H1 (cell line): ENCODE measurements around the gene CLEC16A. TPM values are rescaled to one million over a fixed set of nuclear protein-coding genes. Genes with fewer than 3 reads are reported as not detected.

Experiments used
- CTCF ChIA-PET: fragments of 300-600 bp; sonication (Branson Sonifier 250); formaldehyde crosslinking; loops from one replicate; lab custom pipeline; 2021; ENCODE audit not compliant: partially characterized antibody; lab: Charles Lee
- POLR2A ChIA-PET: fragments of 300-600 bp; sonication (Branson Sonifier 250); formaldehyde crosslinking; loops from one replicate; lab custom pipeline; 2021; ENCODE audit warnings: inconsistent platforms; ENCODE audit not compliant: partially characterized antibody; lab: Charles Lee
- DNase-seq, 2 experiments: peaks; one replicate each; pipeline versions ENCODE4 v3.0.0 to v3.0.0-alpha.2; 2010 to 2022; ENCODE audit warnings: low spot score in 2 of 2, low read depth in 1 of 2, mixed read lengths in 1 of 2
- FAIRE-seq: peaks from 2 replicates; lab custom pipeline; 2011; peaks lifted over from hg19 to GRCh38; lab: Jason Lieb, UNC
- H2AFZ ChIP-seq: 2 replicates; pipeline ENCODE4 v1.8.1; 2012; ENCODE audit warnings: low read length, inconsistent platforms
- H2AK5ac ChIP-seq: 2 replicates; pipeline ENCODE4 v1.6.1; 2013; ENCODE audit warnings: low read depth, low read length
- H2BK120ac ChIP-seq: replicated peaks from 2 replicates; pipeline ENCODE3; 2013; ENCODE audit warnings: low read depth, low read length, inconsistent platforms
- H2BK12ac ChIP-seq: 2 replicates; pipeline ENCODE4 v1.6.1; 2013; ENCODE audit warnings: low read depth, low read length
- H2BK15ac ChIP-seq: 2 replicates; pipeline ENCODE4 v1.6.1; 2013; ENCODE audit warnings: low read length
- H2BK20ac ChIP-seq: 2 replicates; pipeline ENCODE4 v1.6.1; 2013; ENCODE audit warnings: low read length
- H2BK5ac ChIP-seq: 2 replicates; pipeline ENCODE4 v1.6.1; 2013; ENCODE audit warnings: low read depth, low read length
- H3K14ac ChIP-seq: 2 replicates; pipeline ENCODE4 v1.6.1; 2013; ENCODE audit warnings: inconsistent platforms; ENCODE audit not compliant: insufficient read length
- H3K18ac ChIP-seq: 2 replicates; pipeline ENCODE4 v1.6.1; 2013; ENCODE audit warnings: low read length; ENCODE audit errors: extremely low read depth
- H3K23ac ChIP-seq: 2 replicates; pipeline ENCODE4 v1.6.1; 2013; ENCODE audit warnings: inconsistent platforms; ENCODE audit not compliant: insufficient read length
- H3K23me2 ChIP-seq: 2 replicates; pipeline ENCODE4 v1.6.1; 2013; ENCODE audit warnings: low read depth, low read length
- H3K27ac ChIP-seq: 2 replicates; pipeline ENCODE4 v1.6.1; 2011; ENCODE audit warnings: low read depth, low read length, inconsistent platforms
- H3K27me3 ChIP-seq, 4 experiments: replicated peaks in 1 of 4; 1 replicate in 1 of 4; 2 replicates in 3 of 4; pipeline versions ENCODE4 v1.6.1 to v1.8.1; 2011 to 2013; ENCODE audit warnings: low read length in 3 of 4, mild to moderate bottlenecking in 3 of 4, inconsistent platforms in 2 of 4, mixed read lengths in 2 of 4, moderate library complexity in 1 of 4; ENCODE audit not compliant: control insufficient read depth in 3 of 4, insufficient read depth in 3 of 4; ENCODE audit errors: extremely low read depth in 1 of 4
- H3K36me3 ChIP-seq, 4 experiments: 2 replicates each; pipeline versions ENCODE4 v1.6.1 to v1.8.1; 2011 to 2013; ENCODE audit warnings: mild to moderate bottlenecking in 4 of 4, low read length in 3 of 4, moderate library complexity in 2 of 4, control low read depth in 1 of 4, inconsistent platforms in 1 of 4; ENCODE audit not compliant: insufficient read depth in 4 of 4, control insufficient read depth in 2 of 4
- H3K4ac ChIP-seq: replicated peaks from 2 replicates; pipeline ENCODE3; 2013; ENCODE audit warnings: low read length, low read depth, mixed read lengths, inconsistent platforms; ENCODE audit not compliant: insufficient read length
- H3K4me1 ChIP-seq, 4 experiments: replicated peaks in 1 of 4; 1 replicate in 1 of 4; 2 replicates in 3 of 4; pipeline versions ENCODE4 v1.6.1 to v1.8.1; 2011 to 2013; ENCODE audit warnings: low read length in 3 of 4, inconsistent platforms in 2 of 4, mixed read lengths in 1 of 4; ENCODE audit not compliant: insufficient read depth in 4 of 4, control insufficient read depth in 3 of 4
- H3K4me2 ChIP-seq, 2 experiments: 2 replicates each; pipeline versions ENCODE4 v1.6.1 to v1.8.1; 2011 to 2013; ENCODE audit warnings: low read depth in 2 of 2, low read length in 2 of 2, control low read depth in 1 of 2, inconsistent platforms in 1 of 2, mild to moderate bottlenecking in 1 of 2; ENCODE audit not compliant: insufficient read depth in 1 of 2
- H3K4me3 ChIP-seq, 4 experiments: fragments of 200-600, 300-600 bp in 1 of 4; sonication (generic), shearing (Covaris generic), sonication (Bioruptor Twin) in 1 of 4; 2 replicates each; pipeline versions ENCODE4 v1.5.1 to v1.8.1; 2011 to 2016; ENCODE audit warnings: low read length in 4 of 4, low read depth in 3 of 4, control low read depth in 2 of 4, inconsistent platforms in 2 of 4, mild to moderate bottlenecking in 2 of 4, mixed read lengths in 1 of 4, moderate library complexity in 1 of 4; ENCODE audit not compliant: insufficient read depth in 2 of 4; ENCODE audit errors: extremely low read depth in 1 of 4
- H3K56ac ChIP-seq: replicated peaks from 2 replicates; pipeline ENCODE3; 2013; ENCODE audit warnings: low read depth, mild to moderate bottlenecking, mixed read lengths, low read length, inconsistent platforms; ENCODE audit not compliant: insufficient read length
- H3K79me1 ChIP-seq: 2 replicates; pipeline ENCODE4 v1.6.1; 2013; ENCODE audit warnings: low read depth, low read length, control low read depth
- H3K79me2 ChIP-seq, 2 experiments: 2 replicates each; pipeline versions ENCODE4 v1.6.1 to v1.8.1; 2012 to 2013; ENCODE audit warnings: low read length in 2 of 2, mild to moderate bottlenecking in 2 of 2, inconsistent platforms in 1 of 2; ENCODE audit not compliant: insufficient read depth in 2 of 2, control insufficient read depth in 1 of 2
- H3K9ac ChIP-seq, 4 experiments: replicated peaks in 1 of 4; 1 replicate in 1 of 4; 2 replicates in 3 of 4; pipeline versions ENCODE4 v1.6.1 to v1.8.1; 2011 to 2013; ENCODE audit warnings: low read depth in 3 of 4, low read length in 3 of 4, control low read depth in 2 of 4, mild to moderate bottlenecking in 2 of 4, moderate library complexity in 2 of 4, inconsistent platforms in 1 of 4; ENCODE audit errors: extremely low read depth in 1 of 4
- H3K9me3 ChIP-seq, 2 experiments: 2 replicates each; pipeline versions ENCODE4 v1.6.1 to v1.8.1; 2012 to 2013; ENCODE audit warnings: mild to moderate bottlenecking in 2 of 2, moderate library complexity in 2 of 2, control low read depth in 1 of 2, inconsistent platforms in 1 of 2, low read depth in 1 of 2, low read length in 1 of 2, mixed read lengths in 1 of 2; ENCODE audit not compliant: insufficient read depth in 2 of 2
- H4K20me1 ChIP-seq, 2 experiments: replicated peaks in 1 of 2; 2 replicates each; pipeline versions ENCODE3 to v1.8.1; 2011 to 2013; ENCODE audit warnings: inconsistent platforms in 2 of 2, low read length in 2 of 2, mild to moderate bottlenecking in 1 of 2; ENCODE audit not compliant: insufficient read depth in 2 of 2, control insufficient read depth in 1 of 2
- H4K5ac ChIP-seq: 2 replicates; pipeline ENCODE4 v1.6.1; 2013; ENCODE audit warnings: low read length, low read depth, mixed read lengths, inconsistent platforms; ENCODE audit not compliant: insufficient read length
- H4K8ac ChIP-seq: 2 replicates; pipeline ENCODE4 v1.8.0; 2013; ENCODE audit warnings: mild to moderate bottlenecking, moderate library complexity, low read length, inconsistent platforms; ENCODE audit not compliant: insufficient read depth; ENCODE audit errors: extremely low read depth
- H4K91ac ChIP-seq: replicated peaks from 2 replicates; pipeline ENCODE3; 2013; ENCODE audit warnings: low read length, mixed read lengths, inconsistent platforms; ENCODE audit not compliant: insufficient read length
- ASH2L ChIP-seq: fragments of 200-600, 300-600 bp; sonication (generic); IDR thresholded peaks from one replicate; pipeline ENCODE4 v1.7.1; 2017; ENCODE audit warnings: low read length
- CHD2 ChIP-seq: IDR thresholded peaks from 2 replicates; pipeline ENCODE4 v1.6.1; 2012; ENCODE audit warnings: low read length, improper control_type of control experiment
- CTCF ChIP-seq, 3 experiments: IDR thresholded peaks; 1 replicate in 2 of 3; 2 replicates in 1 of 3; pipeline versions ENCODE4 v1.5.1 to v1.6.1; 2011; ENCODE audit warnings: low read length in 3 of 3, mild to moderate bottlenecking in 3 of 3, inconsistent platforms in 2 of 3, low read depth in 1 of 3, moderate library complexity in 1 of 3; ENCODE audit not compliant: insufficient read depth in 1 of 3; ENCODE audit errors: control extremely low read depth in 1 of 3
- GABPA ChIP-seq: IDR thresholded peaks from 2 replicates; pipeline ENCODE4 v1.6.1; 2011; ENCODE audit warnings: mild to moderate bottlenecking, low read length, moderate library complexity, borderline replicate concordance; ENCODE audit not compliant: insufficient read depth
- KDM1A ChIP-seq: fragments of 200-600, 300-600 bp; sonication (generic); IDR thresholded peaks from 2 replicates; pipeline ENCODE4 v1.7.1; 2016; ENCODE audit warnings: mild to moderate bottlenecking, low read length, borderline replicate concordance
- MAFK ChIP-seq: IDR thresholded peaks from 2 replicates; pipeline ENCODE4 v1.6.1; 2012; ENCODE audit warnings: low read depth, mild to moderate bottlenecking, improper control_type of control experiment, low read length
- TAF7 ChIP-seq: optimal IDR thresholded peaks from 2 replicates; pipeline ENCODE3; 2011; ENCODE audit warnings: low read depth, mild to moderate bottlenecking, inconsistent platforms, low read length, moderate library complexity, borderline replicate concordance
- polyA plus RNA-seq, 7 experiments: library from polyadenylated mRNA; depleted of rRNA in 3 of 7; stranded (reverse) in 5 of 7; unstranded in 2 of 7; fragments of >200 nt in 5 of 7; fragments of 200-250 nt in 2 of 7; gene quantifications; 1 replicate in 5 of 7; 2 replicates in 1 of 7; 4 replicates in 1 of 7; pipeline versions ENCODE4 v1.2.1 to v1.2.3, GENCODE V29; 2011 to 2013; ENCODE audit warnings: missing spikeins in 2 of 7, mixed read lengths in 2 of 7
- total RNA-seq: library from RNA; stranded (reverse); fragmentation: NEBNext Ultra II Directional; extraction: Animal tissue kit (Norgen Biotek cat#: 25700); gene quantifications from 2 replicates; pipeline ENCODE4 v1.2.1, GENCODE V29; 2021

CLEC16A gene
- total and polyA plus RNA-seq, 2 of the 8 experiments (the other 6 are each of a cell fraction or from before 2014, with no cell fraction given): 7.6 to 19.3 TPM

DNA sequence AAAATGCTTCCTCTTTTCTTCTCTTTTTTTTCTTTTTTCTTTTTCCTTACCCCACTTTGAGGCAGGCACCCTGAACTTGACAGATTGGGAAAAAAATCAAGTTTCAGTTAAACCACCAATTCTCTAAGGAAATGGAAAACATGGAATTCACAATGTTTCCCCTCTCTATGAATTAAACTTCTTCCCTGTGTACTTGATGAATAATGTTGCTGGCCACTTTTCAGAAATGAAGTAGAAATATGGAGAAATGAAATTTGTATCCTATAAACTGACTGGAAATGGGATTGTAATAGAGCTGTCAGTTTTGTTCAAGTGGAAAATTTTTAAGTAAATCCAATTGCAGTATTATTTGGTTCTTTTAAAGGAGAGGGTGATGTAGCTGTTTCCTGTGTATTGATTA is 129.8 kb downstream of the CLEC16A start:
- POLR2A ChIA-PET: no interaction called here
- H2AFZ ChIP-seq: no peak overlapping the region
- no peak overlapping the region for H2BK120ac ChIP-seq
- no peaks in the 10 kb centered on the region for H3K79me2 ChIP-seq
- no peak overlapping the region for H2BK20ac ChIP-seq
- no peak overlapping the region for H3K14ac ChIP-seq
- no peaks in the 10 kb centered on the region for H3K9me3 ChIP-seq
- no peak overlapping the region for H2BK15ac ChIP-seq
- H4K20me1 ChIP-seq: no peaks in the 10 kb centered on the region
- no peak overlapping the region for H3K23ac ChIP-seq
- H3K9ac ChIP-seq: no peak overlapping the region
- H3K56ac ChIP-seq: no peak overlapping the region
- no peak overlapping the region for H3K4me3 ChIP-seq
- no peak for FAIRE-seq
- no peak overlapping the region for H3K4ac ChIP-seq
- H3K79me1 ChIP-seq: no peaks in the 10 kb centered on the region; the same call in 1 of the 2 replicates
- no peak overlapping the region for H2AK5ac ChIP-seq
- H4K91ac ChIP-seq: no peak overlapping the region
- H2BK5ac ChIP-seq: no peak overlapping the region
- no peaks in the 10 kb centered on the region for H3K27me3 ChIP-seq
- CTCF ChIA-PET: interaction anchor here (0.7 to 1.0 kb wide), 3 partner anchors 14 to 308 kb away, joined by 3 to 4 read pairs (median 3); no protein-coding TSS in a partner anchor
- H3K4me2 ChIP-seq: no peak overlapping the region
- no peaks in the 10 kb centered on the region for H3K36me3 ChIP-seq
- no peaks in the 10 kb centered on the region; a peak in 3 of 7 replicates for H3K4me1 ChIP-seq
- no peak overlapping the region for H4K5ac ChIP-seq
- no peak for TF ChIP-seq MAFK
- TF ChIP-seq TAF7: no peak
- TF ChIP-seq ASH2L: no peak
- TF ChIP-seq CTCF (IDR thresholded peaks at IDR 0.05; ENCODE audit: control extremely low read depth in 1 of 3, insufficient read depth in 1 of 3, low read depth in 1 of 3, low read length in 3 of 3): no peak
- no peak for TF ChIP-seq KDM1A
- TF ChIP-seq CHD2: no peak
- TF ChIP-seq GABPA: no peak
- TF ChIP-seq, all 59 proteins: peak for 0
- Histone ChIP-seq H4K8ac (no peak overlapping the region), H3K18ac (no peak overlapping the region), H3K23me2 (no peaks in the 10 kb centered on the region; the same call in 1 of the 2 replicates), H3K27ac (no peak overlapping the region), H2BK12ac (no peak overlapping the region)
- DNase-seq: no peak
